Loucy (cell line): ENCODE measurements around the gene KL.

Source experiments
- CTCF ChIP-seq: fragments of 200-600 bp; sonication (generic); conservative IDR thresholded peaks from 2 replicates; pipeline ENCODE4 v1.5.1; 2014; ENCODE audit warnings: mild to moderate bottlenecking, antibody characterized with exemption, low read length
- EZH2phosphoT487 ChIP-seq: fragments of 200-600 bp; IDR thresholded peaks from 2 replicates; pipeline ENCODE4 v1.6.1; 2018; ENCODE audit warnings: antibody characterized with exemption, mild to moderate bottlenecking, moderate library complexity, borderline replicate concordance

GRCh38 chr13:33087091-33087490 is 70.9 kb downstream of the KL start:
- TF ChIP-seq CTCF (no peak), EZH2phosphoT487 (no peak)
